GM23338 (cell line): ENCODE data around the gene MKI67. TPM values are rescaled to one million over a fixed set of nuclear protein-coding genes. Genes with fewer than 3 reads are reported as not detected.
A peak's percentile ranks its signal among the peaks of the same experiment; 100 is the strongest.

Source experiments
- ATAC-seq: fragments of 200-7000 bp; cut with Tn5 transposase; 3 replicates; pipeline ENCODE4 v1.9.1; 2020
- DNase-seq: peaks from one replicate; pipeline ENCODE4 v3.0.0-alpha.2; 2015; ENCODE audit warnings: low spot score
- H2AFZ ChIP-seq: fragments of 200-600 bp; sonication (generic); 2 replicates; pipeline ENCODE4 v1.8.0; 2016; ENCODE audit warnings: antibody characterized with exemption, mild to moderate bottlenecking, moderate library complexity
- H3F3A ChIP-seq: fragments of 200-600 bp; sonication (generic); replicated peaks from 2 replicates; pipeline ENCODE4 v1.8.0; 2017; ENCODE audit warnings: antibody characterized with exemption, mixed run types, low read depth
- H3K27ac ChIP-seq: fragments of 200-600 bp; sonication (generic); 2 replicates; pipeline ENCODE4 v1.6.1; 2016; ENCODE audit warnings: low read depth
- H3K27me3 ChIP-seq: fragments of 200-600 bp; sonication (generic); 2 replicates; pipeline ENCODE4 v1.8.0; 2016; ENCODE audit warnings: mild to moderate bottlenecking, mixed run types, moderate library complexity; ENCODE audit not compliant: insufficient read depth
- H3K36me3 ChIP-seq: fragments of 200-600 bp; sonication (generic); 2 replicates; pipeline ENCODE4 v1.8.0; 2016; ENCODE audit warnings: mild to moderate bottlenecking; ENCODE audit not compliant: insufficient read depth
- H3K4me1 ChIP-seq: fragments of 200-600 bp; sonication (generic); 2 replicates; pipeline ENCODE4 v1.8.0; 2016; ENCODE audit warnings: mild to moderate bottlenecking, moderate library complexity; ENCODE audit not compliant: insufficient read depth
- H3K4me2 ChIP-seq: fragments of 200-600 bp; sonication (generic); 2 replicates; pipeline ENCODE4 v1.7.1; 2017; ENCODE audit warnings: mixed run types
- H3K4me3 ChIP-seq: fragments of 200-600 bp; sonication (generic); 2 replicates; pipeline ENCODE4 v1.6.1; 2016; ENCODE audit warnings: mixed run types
- H3K79me2 ChIP-seq: fragments of 200-600 bp; sonication (generic); replicated peaks from 2 replicates; pipeline ENCODE4 v1.8.0; 2017; ENCODE audit warnings: mild to moderate bottlenecking; ENCODE audit not compliant: insufficient read depth
- H3K9me2 ChIP-seq: fragments of 200-600 bp; sonication (generic); 2 replicates; pipeline ENCODE4 v1.8.0; 2017; ENCODE audit not compliant: insufficient read depth
- H4K20me1 ChIP-seq: fragments of 200-600 bp; sonication (generic); replicated peaks from 2 replicates; pipeline ENCODE4 v1.8.0; 2017; ENCODE audit warnings: mild to moderate bottlenecking; ENCODE audit not compliant: insufficient read depth
- H3K27ac Mint-ChIP-seq: 2 replicates; pipeline ENCODE4 v1.8.0; 2020; ENCODE audit warnings: inconsistent platforms, mild to moderate bottlenecking, moderate library complexity, mixed read lengths
- H3K27me3 Mint-ChIP-seq: 3 replicates; pipeline ENCODE4 v1.8.0; 2022; ENCODE audit warnings: low read depth, mild to moderate bottlenecking, moderate library complexity, mixed read lengths, inconsistent platforms; ENCODE audit not compliant: insufficient read depth, poor library complexity
- H3K36me3 Mint-ChIP-seq: 3 replicates; pipeline ENCODE4 v1.8.0; 2021; ENCODE audit warnings: low read depth, mild to moderate bottlenecking, inconsistent platforms, moderate library complexity, mixed read lengths
- H3K4me1 Mint-ChIP-seq: 3 replicates; pipeline ENCODE4 v1.8.0; 2020; ENCODE audit warnings: mild to moderate bottlenecking, inconsistent platforms, mixed read lengths
- H3K4me3 Mint-ChIP-seq: 3 replicates; pipeline ENCODE4 v1.8.0; 2021; ENCODE audit warnings: moderate library complexity, mild to moderate bottlenecking, inconsistent platforms, mixed read lengths
- H3K9me3 Mint-ChIP-seq: 3 replicates; pipeline ENCODE4 v1.8.0; 2020; ENCODE audit warnings: moderate library complexity, mild to moderate bottlenecking, inconsistent platforms, mixed read lengths
- CREB1 ChIP-seq: fragments of 250-450 bp; sonication (Bioruptor Pico); IDR thresholded peaks from 2 replicates; pipeline ENCODE4 v1.5.0; 2020; ENCODE audit warnings: low read depth, mild to moderate bottlenecking, moderate library complexity
- EZH2 ChIP-seq: fragments of 200-600 bp; sonication (generic); IDR thresholded peaks from one replicate; pipeline ENCODE4 v1.8.0; 2017; ENCODE audit warnings: antibody characterized with exemption, mild to moderate bottlenecking, low read depth; ENCODE audit not compliant: unreplicated experiment
- EZH2phosphoT487 ChIP-seq: fragments of 200-600 bp; sonication (generic); IDR thresholded peaks from one replicate; pipeline ENCODE4 v1.8.1; 2018; ENCODE audit warnings: antibody characterized with exemption; ENCODE audit not compliant: unreplicated experiment
- NANOG ChIP-seq: IDR thresholded peaks from 2 replicates; pipeline ENCODE4 v1.6.1; 2016; ENCODE audit warnings: antibody characterized with exemption, borderline replicate concordance
- POLR2AphosphoS5 ChIP-seq: IDR thresholded peaks from 2 replicates; pipeline ENCODE4 v1.6.1; 2016; ENCODE audit warnings: antibody characterized with exemption, low read depth
- REST ChIP-seq: IDR thresholded peaks from one replicate; pipeline ENCODE4 v1.6.1; 2018; ENCODE audit warnings: antibody characterized with exemption; ENCODE audit not compliant: unreplicated experiment
- STAT1 ChIP-seq: IDR thresholded peaks from one replicate; pipeline ENCODE4 v1.6.1; 2016; ENCODE audit warnings: antibody characterized with exemption; ENCODE audit not compliant: unreplicated experiment
- ZNF114 ChIP-seq: fragments of 250-450 bp; sonication (Bioruptor Pico); IDR thresholded peaks from 2 replicates; pipeline ENCODE4 v1.5.0; 2020; ENCODE audit warnings: mild to moderate bottlenecking, moderate library complexity
- ZNF331 ChIP-seq: fragments of 250-450 bp; sonication (Bioruptor Pico); IDR thresholded peaks from 2 replicates; pipeline ENCODE4 v1.5.0; 2020; ENCODE audit warnings: low read depth, mild to moderate bottlenecking, moderate library complexity
- polyA plus RNA-seq: library from polyadenylated mRNA; unstranded; fragments of >200 nt; fragmentation: Nextera tagmentation; extraction: Ambion mirVana; gene quantifications from 2 replicates; pipeline ENCODE4 v1.2.1, GENCODE V29; 2016
- total RNA-seq: library from RNA; depleted of rRNA; stranded (reverse); fragments of >200 nt; shearing (Covaris generic); gene quantifications from 2 replicates; pipeline ENCODE4 v1.2.3, GENCODE V29; 2014
- TF ChIP-seq, protein P1 (sequence below): IDR thresholded peaks from 2 replicates; pipeline ENCODE4 v1.6.1; 2016; ENCODE audit warnings: antibody characterized with exemption
- TF ChIP-seq, protein P2 (sequence below): fragments of 250-450 bp; sonication (Bioruptor Pico); IDR thresholded peaks from 2 replicates; pipeline ENCODE4 v1.5.0; 2020; ENCODE audit warnings: mild to moderate bottlenecking, moderate library complexity
- TF ChIP-seq, protein P3 (sequence below), 2 experiments: fragments of 200-600 bp in 1 of 2; sonication (generic) in 1 of 2; conservative IDR thresholded peaks; 2 replicates each; pipeline versions ENCODE4 v1.5.1 to v1.6.1; 2016 to 2017; ENCODE audit warnings: antibody characterized with exemption in 2 of 2, low read depth in 2 of 2, mild to moderate bottlenecking in 2 of 2, moderate library complexity in 1 of 2

The MKI67 gene
- total and polyA plus RNA-seq, 2 experiments from 2014 or later: 58.0 to 103 TPM

GRCh38 chr10:128060341-128061250 is 65.6 kb downstream of the MKI67 start:
- no peak overlapping the region for H3K4me3 ChIP-seq
- H3K79me2 ChIP-seq: no peaks in the 10 kb centered on the region
- no peak for ATAC-seq
- H3F3A ChIP-seq: no peaks in the 10 kb centered on the region
- no peak overlapping the region for H3K4me2 ChIP-seq
- H3K36me3 Mint-ChIP-seq: no peaks in the 10 kb centered on the region
- H4K20me1 ChIP-seq: no peaks in the 10 kb centered on the region
- TF ChIP-seq, protein P1, sequence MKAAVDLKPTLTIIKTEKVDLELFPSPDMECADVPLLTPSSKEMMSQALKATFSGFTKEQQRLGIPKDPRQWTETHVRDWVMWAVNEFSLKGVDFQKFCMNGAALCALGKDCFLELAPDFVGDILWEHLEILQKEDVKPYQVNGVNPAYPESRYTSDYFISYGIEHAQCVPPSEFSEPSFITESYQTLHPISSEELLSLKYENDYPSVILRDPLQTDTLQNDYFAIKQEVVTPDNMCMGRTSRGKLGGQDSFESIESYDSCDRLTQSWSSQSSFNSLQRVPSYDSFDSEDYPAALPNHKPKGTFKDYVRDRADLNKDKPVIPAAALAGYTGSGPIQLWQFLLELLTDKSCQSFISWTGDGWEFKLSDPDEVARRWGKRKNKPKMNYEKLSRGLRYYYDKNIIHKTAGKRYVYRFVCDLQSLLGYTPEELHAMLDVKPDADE: no peak
- TF ChIP-seq NANOG (no peak), REST (no peak), POLR2AphosphoS5 (no peak), ZNF114 (CRISPR knock-in tag) (no peak), EZH2phosphoT487 (no peak), EZH2 (no peak), STAT1 (no peak), ZNF331 (no peak), CREB1 (no peak)
- TF ChIP-seq, protein P2, sequence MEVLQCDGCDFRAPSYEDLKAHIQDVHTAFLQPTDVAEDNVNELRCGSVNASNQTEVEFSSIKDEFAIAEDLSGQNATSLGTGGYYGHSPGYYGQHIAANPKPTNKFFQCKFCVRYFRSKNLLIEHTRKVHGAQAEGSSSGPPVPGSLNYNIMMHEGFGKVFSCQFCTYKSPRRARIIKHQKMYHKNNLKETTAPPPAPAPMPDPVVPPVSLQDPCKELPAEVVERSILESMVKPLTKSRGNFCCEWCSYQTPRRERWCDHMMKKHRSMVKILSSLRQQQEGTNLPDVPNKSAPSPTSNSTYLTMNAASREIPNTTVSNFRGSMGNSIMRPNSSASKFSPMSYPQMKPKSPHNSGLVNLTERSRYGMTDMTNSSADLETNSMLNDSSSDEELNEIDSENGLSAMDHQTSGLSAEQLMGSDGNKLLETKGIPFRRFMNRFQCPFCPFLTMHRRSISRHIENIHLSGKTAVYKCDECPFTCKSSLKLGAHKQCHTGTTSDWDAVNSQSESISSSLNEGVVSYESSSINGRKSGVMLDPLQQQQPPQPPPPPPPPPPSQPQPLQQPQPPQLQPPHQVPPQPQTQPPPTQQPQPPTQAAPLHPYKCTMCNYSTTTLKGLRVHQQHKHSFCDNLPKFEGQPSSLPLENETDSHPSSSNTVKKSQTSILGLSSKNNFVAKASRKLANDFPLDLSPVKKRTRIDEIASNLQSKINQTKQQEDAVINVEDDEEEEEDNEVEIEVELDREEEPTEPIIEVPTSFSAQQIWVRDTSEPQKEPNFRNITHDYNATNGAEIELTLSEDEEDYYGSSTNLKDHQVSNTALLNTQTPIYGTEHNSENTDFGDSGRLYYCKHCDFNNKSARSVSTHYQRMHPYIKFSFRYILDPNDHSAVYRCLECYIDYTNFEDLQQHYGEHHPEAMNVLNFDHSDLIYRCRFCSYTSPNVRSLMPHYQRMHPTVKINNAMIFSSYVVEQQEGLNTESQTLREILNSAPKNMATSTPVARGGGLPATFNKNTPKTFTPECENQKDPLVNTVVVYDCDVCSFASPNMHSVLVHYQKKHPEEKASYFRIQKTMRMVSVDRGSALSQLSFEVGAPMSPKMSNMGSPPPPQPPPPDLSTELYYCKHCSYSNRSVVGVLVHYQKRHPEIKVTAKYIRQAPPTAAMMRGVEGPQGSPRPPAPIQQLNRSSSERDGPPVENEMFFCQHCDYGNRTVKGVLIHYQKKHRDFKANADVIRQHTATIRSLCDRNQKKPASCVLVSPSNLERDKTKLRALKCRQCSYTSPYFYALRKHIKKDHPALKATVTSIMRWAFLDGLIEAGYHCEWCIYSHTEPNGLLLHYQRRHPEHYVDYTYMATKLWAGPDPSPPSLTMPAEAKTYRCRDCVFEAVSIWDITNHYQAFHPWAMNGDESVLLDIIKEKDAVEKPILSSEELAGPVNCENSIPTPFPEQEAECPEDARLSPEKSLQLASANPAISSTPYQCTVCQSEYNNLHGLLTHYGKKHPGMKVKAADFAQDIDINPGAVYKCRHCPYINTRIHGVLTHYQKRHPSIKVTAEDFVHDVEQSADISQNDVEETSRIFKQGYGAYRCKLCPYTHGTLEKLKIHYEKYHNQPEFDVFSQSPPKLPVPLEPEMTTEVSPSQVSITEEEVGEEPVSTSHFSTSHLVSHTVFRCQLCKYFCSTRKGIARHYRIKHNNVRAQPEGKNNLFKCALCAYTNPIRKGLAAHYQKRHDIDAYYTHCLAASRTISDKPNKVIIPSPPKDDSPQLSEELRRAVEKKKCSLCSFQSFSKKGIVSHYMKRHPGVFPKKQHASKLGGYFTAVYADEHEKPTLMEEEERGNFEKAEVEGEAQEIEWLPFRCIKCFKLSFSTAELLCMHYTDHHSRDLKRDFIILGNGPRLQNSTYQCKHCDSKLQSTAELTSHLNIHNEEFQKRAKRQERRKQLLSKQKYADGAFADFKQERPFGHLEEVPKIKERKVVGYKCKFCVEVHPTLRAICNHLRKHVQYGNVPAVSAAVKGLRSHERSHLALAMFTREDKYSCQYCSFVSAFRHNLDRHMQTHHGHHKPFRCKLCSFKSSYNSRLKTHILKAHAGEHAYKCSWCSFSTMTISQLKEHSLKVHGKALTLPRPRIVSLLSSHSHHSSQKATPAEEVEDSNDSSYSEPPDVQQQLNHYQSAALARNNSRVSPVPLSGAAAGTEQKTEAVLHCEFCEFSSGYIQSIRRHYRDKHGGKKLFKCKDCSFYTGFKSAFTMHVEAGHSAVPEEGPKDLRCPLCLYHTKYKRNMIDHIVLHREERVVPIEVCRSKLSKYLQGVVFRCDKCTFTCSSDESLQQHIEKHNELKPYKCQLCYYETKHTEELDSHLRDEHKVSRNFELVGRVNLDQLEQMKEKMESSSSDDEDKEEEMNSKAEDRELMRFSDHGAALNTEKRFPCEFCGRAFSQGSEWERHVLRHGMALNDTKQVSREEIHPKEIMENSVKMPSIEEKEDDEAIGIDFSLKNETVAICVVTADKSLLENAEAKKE (CRISPR knock-in tag): no peak
- TF ChIP-seq, protein P3, sequence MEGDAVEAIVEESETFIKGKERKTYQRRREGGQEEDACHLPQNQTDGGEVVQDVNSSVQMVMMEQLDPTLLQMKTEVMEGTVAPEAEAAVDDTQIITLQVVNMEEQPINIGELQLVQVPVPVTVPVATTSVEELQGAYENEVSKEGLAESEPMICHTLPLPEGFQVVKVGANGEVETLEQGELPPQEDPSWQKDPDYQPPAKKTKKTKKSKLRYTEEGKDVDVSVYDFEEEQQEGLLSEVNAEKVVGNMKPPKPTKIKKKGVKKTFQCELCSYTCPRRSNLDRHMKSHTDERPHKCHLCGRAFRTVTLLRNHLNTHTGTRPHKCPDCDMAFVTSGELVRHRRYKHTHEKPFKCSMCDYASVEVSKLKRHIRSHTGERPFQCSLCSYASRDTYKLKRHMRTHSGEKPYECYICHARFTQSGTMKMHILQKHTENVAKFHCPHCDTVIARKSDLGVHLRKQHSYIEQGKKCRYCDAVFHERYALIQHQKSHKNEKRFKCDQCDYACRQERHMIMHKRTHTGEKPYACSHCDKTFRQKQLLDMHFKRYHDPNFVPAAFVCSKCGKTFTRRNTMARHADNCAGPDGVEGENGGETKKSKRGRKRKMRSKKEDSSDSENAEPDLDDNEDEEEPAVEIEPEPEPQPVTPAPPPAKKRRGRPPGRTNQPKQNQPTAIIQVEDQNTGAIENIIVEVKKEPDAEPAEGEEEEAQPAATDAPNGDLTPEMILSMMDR (conservative IDR thresholded peaks at IDR 0.05; ENCODE audit: low read depth in 2 of 2): no peak
- no peak overlapping the region for H3K4me3 Mint-ChIP-seq
- no peaks in the 10 kb centered on the region for H3K9me2 ChIP-seq
- no peaks in the 10 kb centered on the region for H3K9me3 Mint-ChIP-seq
- peaks cover 15% of the 10 kb centered on the region for H3K4me1 ChIP-seq
- H3K27me3 Mint-ChIP-seq: peaks cover 8% of the 10 kb centered on the region
- H3K27me3 ChIP-seq: no peaks in the 10 kb centered on the region
- peak overlapping the region; percentile 4; the same call in 1 of the 2 replicates for H3K27ac Mint-ChIP-seq
- no peak overlapping the region for H3K27ac ChIP-seq
- no peak overlapping the region for H2AFZ ChIP-seq
- no peaks in the 10 kb centered on the region for H3K36me3 ChIP-seq
- DNase-seq: no peak
- H3K4me1 Mint-ChIP-seq: peaks cover 31% of the 10 kb centered on the region
